Eye (tissue), 1 donor: ENCODE data around the gene RABGAP1L.
"Not testable (repeated sequence)": the region's sequence is repeated elsewhere in the genome, so short reads cannot be mapped to it uniquely, and the experiment has no call there.

Source experiments
- DNase-seq: peaks from one replicate; pipeline ENCODE4 v3.0.0-alpha.2; 2015

Gene RABGAP1L

GRCh38 chr1:175019524-175019923, 860.2 kb downstream of the RABGAP1L start:
- no peak for DNase-seq

DNA sequence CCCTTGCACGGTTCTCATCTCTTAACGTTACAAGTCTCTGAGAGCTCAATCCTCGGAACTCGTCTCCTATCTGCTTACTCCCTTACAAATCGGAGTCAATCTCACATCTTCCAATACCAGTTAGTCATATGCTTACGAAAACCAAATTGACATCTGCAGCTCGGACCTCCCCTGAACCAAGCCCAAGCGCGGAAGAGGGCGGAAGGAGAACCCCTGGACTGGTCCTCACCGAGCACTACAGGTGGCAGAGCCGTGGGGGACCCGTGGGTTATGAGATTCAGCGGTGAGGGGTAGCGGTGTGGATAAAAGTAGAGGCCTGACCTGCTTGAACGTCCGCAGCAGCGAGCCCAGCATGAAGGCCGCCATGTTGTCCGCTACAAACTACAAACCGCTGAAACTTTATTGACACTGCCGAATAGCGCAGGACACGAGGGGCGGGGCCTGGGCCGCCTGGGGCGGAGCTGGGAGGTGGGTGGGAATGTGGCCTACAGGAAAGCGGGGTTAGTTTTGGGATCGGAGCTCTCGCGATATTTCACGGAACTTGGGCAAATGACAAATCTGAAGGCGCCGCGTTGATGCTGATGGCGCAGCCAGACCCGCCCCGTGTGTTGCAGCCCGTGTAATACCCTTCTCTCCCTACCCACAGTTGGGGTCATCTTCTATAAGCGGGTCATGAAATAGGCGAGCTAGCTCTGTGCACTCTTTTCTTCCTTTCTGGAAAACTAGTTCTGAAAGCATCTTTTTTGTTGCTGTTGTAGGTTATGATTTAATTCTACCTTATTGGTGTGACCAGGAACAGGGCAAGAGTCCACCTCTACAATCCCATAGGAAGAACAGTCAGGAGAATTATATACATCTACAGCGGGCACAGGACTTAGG, 864.0 kb downstream of the RABGAP1L start, which contains the start of gene MRPS14:
Gene MRPS14 (minus strand): TSS at position 383 of the 879 bp plus-strand sequence. CDS start 17 bp downstream, at position 366.
- DNase-seq, result peak; percentile 99

DNA sequence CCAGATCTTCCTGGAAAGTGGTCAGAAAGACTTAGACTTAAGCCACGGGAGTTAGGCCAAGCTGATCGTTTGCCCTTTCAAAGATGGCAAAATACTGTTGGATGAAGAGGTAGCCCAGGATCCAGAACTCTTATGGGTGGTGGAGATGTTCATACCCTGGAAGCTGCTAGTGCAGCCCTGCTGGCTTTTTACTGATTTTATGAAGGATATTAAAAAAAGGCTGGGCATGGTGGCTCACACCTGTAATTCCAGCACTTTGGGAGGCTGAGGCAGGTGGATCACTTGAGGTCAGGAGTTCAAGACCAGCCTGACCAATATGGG, 864.6 kb downstream of the RABGAP1L start:
- DNase-seq, result not testable (repeated sequence)

GRCh38 chr1:175024773-175025172, 865.5 kb downstream of the RABGAP1L start:
- DNase-seq, result no peak

DNA sequence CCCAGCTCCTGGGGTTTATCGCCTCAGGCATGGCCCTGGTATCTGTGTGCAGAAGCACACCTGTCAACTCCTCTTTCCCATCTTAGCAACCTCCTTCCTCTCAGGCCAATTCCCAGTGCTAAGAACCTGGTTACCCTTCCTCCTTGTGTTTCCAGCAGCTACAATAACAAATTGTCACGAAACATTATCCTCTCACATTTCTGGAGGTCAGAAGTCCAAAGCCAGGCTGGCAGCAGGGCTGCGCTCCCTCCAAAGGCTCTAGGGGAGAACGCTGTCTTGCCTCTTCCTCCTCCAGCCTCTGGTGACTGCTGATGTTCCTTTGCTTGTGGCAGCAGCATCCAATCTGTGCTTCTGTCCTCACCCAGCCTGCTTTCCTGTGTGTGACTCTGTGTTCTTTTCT, 874.6 kb downstream of the RABGAP1L start:
- no peak for DNase-seq

DNA sequence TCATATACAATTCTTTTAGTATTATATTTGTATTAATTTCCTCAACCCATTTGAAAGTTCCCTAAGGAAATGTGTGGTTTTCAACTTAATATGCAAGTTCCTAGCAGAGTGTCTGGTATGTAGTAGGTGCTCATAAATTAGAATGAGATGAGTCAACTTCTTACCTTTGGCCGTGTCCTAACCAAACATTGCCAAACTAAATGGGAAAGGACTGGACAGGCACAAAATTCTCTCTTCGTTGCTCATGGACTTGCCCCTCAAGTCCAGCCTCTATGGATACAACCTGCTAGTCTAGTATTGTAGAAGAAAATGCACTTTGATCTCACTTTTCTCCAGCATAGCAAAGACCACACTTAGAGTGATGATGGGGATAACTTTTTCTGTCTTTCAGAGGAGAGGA, 875.5 kb downstream of the RABGAP1L start:
- no peak for DNase-seq

- no peak for DNase-seq
Observed at GRCh38 chr1:175035865-175036264, 876.5 kb downstream of the RABGAP1L start.

- no peak for DNase-seq
Observed at GRCh38 chr1:175036476-175036875, 877.2 kb downstream of the RABGAP1L start.

GRCh38 chr1:175037416-175037815, 878.1 kb downstream of the RABGAP1L start:
- no peak for DNase-seq

- no peak for DNase-seq
Observed at GRCh38 chr1:175040324-175040879, 881.1 kb downstream of the RABGAP1L start.

DNA sequence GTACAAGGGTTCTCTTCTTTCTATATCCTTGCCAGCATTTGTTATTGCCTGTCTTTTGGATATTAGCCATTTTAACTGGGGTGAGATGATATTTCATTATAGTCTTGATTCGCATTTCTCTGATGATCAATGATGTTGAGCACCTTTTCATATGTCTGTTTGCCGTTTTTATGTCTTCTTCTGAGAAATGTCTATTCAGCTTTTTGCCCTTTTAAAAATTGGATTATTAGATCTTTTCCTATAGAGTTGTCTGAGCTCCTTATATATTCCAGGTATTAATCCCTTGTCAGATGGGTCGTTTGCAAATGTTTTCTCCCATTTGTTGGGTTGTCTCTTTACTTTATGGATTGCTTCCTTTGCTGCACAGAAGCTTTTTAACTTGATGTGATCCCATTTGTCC, 883.3 kb downstream of the RABGAP1L start:
- no peak for DNase-seq

DNA sequence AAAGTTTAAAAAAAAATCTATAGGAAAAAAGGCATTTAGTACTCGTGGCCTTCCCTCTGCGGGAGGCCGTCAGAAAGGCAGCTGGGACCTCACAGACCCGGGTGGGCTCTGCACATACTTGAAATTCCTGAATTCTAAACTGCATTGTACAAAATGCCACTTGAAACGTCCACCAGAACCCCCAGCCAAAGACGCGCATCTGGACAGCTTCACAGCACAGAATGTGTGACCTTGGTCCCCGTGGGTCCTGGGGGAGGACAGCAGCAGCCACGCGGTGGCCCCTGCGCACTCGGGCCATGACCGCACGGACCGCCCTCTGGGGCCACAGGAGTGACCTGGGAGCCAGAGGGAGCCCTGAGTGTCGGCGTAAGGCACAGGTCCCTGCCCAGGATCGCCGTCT, 884.5 kb downstream of the RABGAP1L start:
- DNase-seq, result peak; percentile 35

GRCh38 chr1:175044591-175044990, 885.3 kb downstream of the RABGAP1L start:
- not testable (repeated sequence) for DNase-seq
